Measurements from ENCODE around the gene NYAP2. TPM values are rescaled to one million over a fixed set of nuclear protein-coding genes. Genes with fewer than 3 reads are reported as not detected.

Gene NYAP2
- total and polyA plus RNA-seq, 10 of the 15 experiments (the other 5 are each of a cell fraction or from before 2014, with no cell fraction given): 0.03 TPM; not detected in 9

- ChIA-PET POLR2A (no interaction called here), SMC1A (ENCODE audit: uncharacterized antibody, unreplicated experiment) (no interaction called here), RAD21 (ENCODE audit: unreplicated experiment) (no interaction called here), CTCF (no interaction called here)
- H3K27me3 ChIP-seq (replicated peaks in 1 of 2; ENCODE audit: control insufficient read depth in 2 of 2, insufficient read depth in 2 of 2, low read length in 1 of 2): no peaks in the 10 kb centered on the region
- 10% methylated on average over 2 of the region's 2 CpGs for WGBS (ENCODE audit: insufficient coverage, insufficient replicate concordance, low lambda C conversion rate, missing lambda C conversion rate)
- ATAC-seq (no peak), FAIRE-seq (no peak), DNase-seq (ENCODE audit: low read depth, low spot score) (no peak)
- H3K9me3 ChIP-seq (replicated peaks; ENCODE audit: control insufficient read depth, insufficient read depth, low read length): no peaks in the 10 kb centered on the region
- H3K4me2 ChIP-seq (ENCODE audit: control insufficient read depth, insufficient read depth): no peak overlapping the region
- H3K4me1 ChIP-seq (ENCODE audit: control insufficient read depth, insufficient read depth, low read length): no peaks in the 10 kb centered on the region
- H3K4me3 ChIP-seq: no peak overlapping the region
- no peak overlapping the region for H2AFZ ChIP-seq (ENCODE audit: control insufficient read depth, low read depth, low read length)
- H4K20me1 ChIP-seq (ENCODE audit: control insufficient read depth, insufficient read depth): no peaks in the 10 kb centered on the region
- no peak overlapping the region for H3K9ac ChIP-seq (ENCODE audit: control insufficient read depth, insufficient read depth, low read length)
- H3K79me2 ChIP-seq (ENCODE audit: control insufficient read depth, insufficient read depth, low read length): no peaks in the 10 kb centered on the region
- no TSS peak for BruUV-seq (replicated peaks)
- intact Hi-C loops (cut with micrococcal nuclease; ENCODE audit: unreplicated experiment) (no loop called here), in situ Hi-C loops (cut with MboI) (no loop called here)
- no peaks in the 10 kb centered on the region for H3K36me3 ChIP-seq (ENCODE audit: control insufficient read depth in 2 of 2, insufficient read depth in 2 of 2, low read length in 1 of 2)
- no peak for TF ChIP-seq SUPT20H (IDR thresholded peaks at IDR 0.05; ENCODE audit: borderline replicate concordance, control insufficient read depth, low read depth, low read length)
- no peak for TF ChIP-seq NBN (IDR thresholded peaks at IDR 0.05)
- TF ChIP-seq FOXM1 (IDR thresholded peaks at IDR 0.05; ENCODE audit: low read depth, low read length): no peak
- no peak for TF ChIP-seq CBFB (IDR thresholded peaks at IDR 0.05; ENCODE audit: low read depth)
- TF ChIP-seq, protein P1, sequence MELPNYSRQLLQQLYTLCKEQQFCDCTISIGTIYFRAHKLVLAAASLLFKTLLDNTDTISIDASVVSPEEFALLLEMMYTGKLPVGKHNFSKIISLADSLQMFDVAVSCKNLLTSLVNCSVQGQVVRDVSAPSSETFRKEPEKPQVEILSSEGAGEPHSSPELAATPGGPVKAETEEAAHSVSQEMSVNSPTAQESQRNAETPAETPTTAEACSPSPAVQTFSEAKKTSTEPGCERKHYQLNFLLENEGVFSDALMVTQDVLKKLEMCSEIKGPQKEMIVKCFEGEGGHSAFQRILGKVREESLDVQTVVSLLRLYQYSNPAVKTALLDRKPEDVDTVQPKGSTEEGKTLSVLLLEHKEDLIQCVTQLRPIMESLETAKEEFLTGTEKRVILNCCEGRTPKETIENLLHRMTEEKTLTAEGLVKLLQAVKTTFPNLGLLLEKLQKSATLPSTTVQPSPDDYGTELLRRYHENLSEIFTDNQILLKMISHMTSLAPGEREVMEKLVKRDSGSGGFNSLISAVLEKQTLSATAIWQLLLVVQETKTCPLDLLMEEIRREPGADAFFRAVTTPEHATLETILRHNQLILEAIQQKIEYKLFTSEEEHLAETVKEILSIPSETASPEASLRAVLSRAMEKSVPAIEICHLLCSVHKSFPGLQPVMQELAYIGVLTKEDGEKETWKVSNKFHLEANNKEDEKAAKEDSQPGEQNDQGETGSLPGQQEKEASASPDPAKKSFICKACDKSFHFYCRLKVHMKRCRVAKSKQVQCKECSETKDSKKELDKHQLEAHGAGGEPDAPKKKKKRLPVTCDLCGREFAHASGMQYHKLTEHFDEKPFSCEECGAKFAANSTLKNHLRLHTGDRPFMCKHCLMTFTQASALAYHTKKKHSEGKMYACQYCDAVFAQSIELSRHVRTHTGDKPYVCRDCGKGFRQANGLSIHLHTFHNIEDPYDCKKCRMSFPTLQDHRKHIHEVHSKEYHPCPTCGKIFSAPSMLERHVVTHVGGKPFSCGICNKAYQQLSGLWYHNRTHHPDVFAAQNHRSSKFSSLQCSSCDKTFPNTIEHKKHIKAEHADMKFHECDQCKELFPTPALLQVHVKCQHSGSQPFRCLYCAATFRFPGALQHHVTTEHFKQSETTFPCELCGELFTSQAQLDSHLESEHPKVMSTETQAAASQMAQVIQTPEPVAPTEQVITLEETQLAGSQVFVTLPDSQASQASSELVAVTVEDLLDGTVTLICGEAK (IDR thresholded peaks at IDR 0.05; ENCODE audit: borderline replicate concordance): no peak
- no peak for TF ChIP-seq PRDM15 (CRISPR knock-in tag; IDR thresholded peaks at IDR 0.05)
- no peak for TF ChIP-seq CBX5 (IDR thresholded peaks at IDR 0.05; ENCODE audit: low read depth)
- TF ChIP-seq ZSCAN29 (IDR thresholded peaks at IDR 0.05): no peak
- no peak overlapping the region for H3K27ac ChIP-seq (ENCODE audit: control insufficient read depth, insufficient read depth)
These were observed 68.6 kb downstream of the NYAP2 start for GRCh38 chr2:225468131-225468530.

Measured in GM12878 (cell line).